SH-SY5Y (cell line): ENCODE results near the gene SQOR.

Experiments
- GATA2 ChIP-seq: IDR thresholded peaks from 2 replicates; pipeline ENCODE4 v1.6.1; 2011; ENCODE audit warnings: mild to moderate bottlenecking, low read depth, low read length
- GATA3 ChIP-seq: IDR thresholded peaks from 2 replicates; pipeline ENCODE4 v1.6.1; 2011; ENCODE audit warnings: low read depth, mild to moderate bottlenecking, low read length, moderate library complexity

- peak; percentile 98 for TF ChIP-seq GATA2
- TF ChIP-seq GATA3 = peak; percentile 94
These were observed 99.5 kb downstream of the SQOR start for GRCh38 chr15:45734260-45734711.
